Smooth muscle cell (in vitro differentiated cells): ENCODE measurements around the gene ACP7. TPM values are rescaled to one million over a fixed set of nuclear protein-coding genes. Genes with fewer than 3 reads are reported as not detected.

ENCODE experiments used
- DNase-seq: peaks from one replicate; lab custom pipeline; 2025; ENCODE audit not compliant: unreplicated experiment; lab: John Stamatoyannopoulos, UW
- H2AFZ ChIP-seq: fragments of 200-600 bp; sonication (generic); 2 replicates; pipeline ENCODE4 v1.6.0; 2016; ENCODE audit warnings: antibody characterized with exemption, low read depth, mild to moderate bottlenecking
- H3F3A ChIP-seq: fragments of 200-600 bp; sonication (generic); 2 replicates; pipeline ENCODE4 v1.6.0; 2017; ENCODE audit warnings: antibody characterized with exemption, low read depth
- H3K27ac ChIP-seq: fragments of 200-600 bp; sonication (generic); 2 replicates; pipeline ENCODE4 v1.5.1; 2016; ENCODE audit warnings: low read depth, mild to moderate bottlenecking
- H3K27me3 ChIP-seq: fragments of 200-600 bp; sonication (generic); 2 replicates; pipeline ENCODE4 v1.6.1; 2016; ENCODE audit warnings: low read depth, mild to moderate bottlenecking
- H3K36me3 ChIP-seq: fragments of 200-600 bp; sonication (generic); 2 replicates; pipeline ENCODE4 v1.5.1; 2016; ENCODE audit warnings: low read depth
- H3K4me1 ChIP-seq: fragments of 200-600 bp; sonication (generic); 2 replicates; pipeline ENCODE4 v1.5.1; 2016; ENCODE audit warnings: low read depth
- H3K4me2 ChIP-seq: fragments of 200-600 bp; sonication (generic); 2 replicates; pipeline ENCODE4 v1.6.0; 2016; ENCODE audit warnings: mild to moderate bottlenecking
- H3K4me3 ChIP-seq: fragments of 200-600 bp; sonication (generic); 2 replicates; pipeline ENCODE4 v1.5.1; 2016; ENCODE audit warnings: mild to moderate bottlenecking
- H3K79me2 ChIP-seq: fragments of 200-600 bp; sonication (generic); 2 replicates; pipeline ENCODE4 v1.6.0; 2016; ENCODE audit warnings: low read depth, mild to moderate bottlenecking
- H3K9ac ChIP-seq: fragments of 200-600 bp; sonication (generic); 2 replicates; pipeline ENCODE4 v1.6.0; 2016; ENCODE audit warnings: low read depth
- H3K9me3 ChIP-seq: fragments of 200-600 bp; sonication (generic); replicated peaks from 2 replicates; pipeline ENCODE4 v1.5.1; 2016; ENCODE audit warnings: low read depth
- H4K20me1 ChIP-seq: fragments of 200-600 bp; sonication (generic); 2 replicates; pipeline ENCODE4 v1.6.0; 2016; ENCODE audit warnings: low read depth
- CTCF ChIP-seq: fragments of 200-600 bp; sonication (generic); IDR thresholded peaks from 2 replicates; pipeline ENCODE4 v1.5.1; 2017; ENCODE audit warnings: borderline replicate concordance, mild to moderate bottlenecking, antibody characterized with exemption; ENCODE audit not compliant: insufficient read depth, poor library complexity, severe bottlenecking
- WGBS: methylation state at CpG from one replicate; pipeline ENCODE4 v1.1.7; 2016; ENCODE audit warnings: low lambda C conversion rate; 5-methylcytosine and 5-hydroxymethylcytosine counted together
- polyA plus RNA-seq: library from polyadenylated mRNA; unstranded; fragments of >200 nt; fragmentation: Nextera tagmentation; extraction: Ambion mirVana; gene quantifications from 2 replicates; pipeline ENCODE4 v1.2.1, GENCODE V29; 2016
- total RNA-seq: library from RNA; depleted of rRNA; stranded (reverse); fragments of >200 nt; gene quantifications from 2 replicates; pipeline ENCODE4 v1.2.3, GENCODE V29; 2014

ACP7 gene
- total and polyA plus RNA-seq, 2 experiments from 2014 or later = 2.2 TPM; not detected in 1

DNA sequence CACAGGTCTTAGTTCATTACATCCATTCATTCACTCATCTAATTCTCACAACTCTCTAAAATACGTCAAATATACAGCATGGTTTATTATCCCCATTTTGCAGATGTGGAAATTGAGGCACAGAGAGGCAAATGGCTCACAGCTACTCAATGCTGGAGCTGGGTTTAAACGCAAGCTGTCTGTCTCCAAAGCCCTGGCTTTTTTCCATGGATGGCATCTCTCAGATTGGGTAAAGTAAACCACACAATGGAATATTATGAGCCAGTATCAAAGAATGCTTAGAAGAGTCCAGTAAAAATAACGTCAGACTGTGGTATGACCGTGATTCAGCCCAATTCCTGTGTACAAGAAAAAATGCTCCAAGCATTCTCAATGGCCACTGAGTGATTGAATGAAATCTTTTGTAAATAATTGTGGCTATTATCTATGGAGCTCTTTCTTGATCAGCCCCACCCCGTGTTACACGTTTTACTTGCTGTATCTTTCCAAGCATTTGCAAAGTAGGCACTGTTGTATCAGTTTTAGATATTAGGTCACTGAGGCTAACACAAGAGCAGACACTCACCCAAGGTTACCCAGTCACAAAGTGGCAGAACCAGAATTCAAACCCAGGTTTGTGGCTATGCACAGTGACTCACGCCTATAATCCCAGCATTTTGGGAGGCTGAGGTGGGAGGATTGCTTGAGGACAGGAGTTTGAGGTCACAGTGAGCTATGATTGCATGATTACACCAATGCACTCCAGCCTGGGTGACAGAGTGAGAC lies 5.5 kb upstream of the ACP7 start:
- Histone ChIP-seq H3K4me1 (no peaks in the 10 kb centered on the region), H3F3A (no peaks in the 10 kb centered on the region), H3K79me2 (no peaks in the 10 kb centered on the region), H3K4me3 (no peak overlapping the region), H3K27ac (peak overlapping the region; percentile 64), H2AFZ (no peak overlapping the region), H4K20me1 (no peaks in the 10 kb centered on the region), H3K9ac (no peak overlapping the region), H3K4me2 (no peak overlapping the region), H3K27me3 (peaks cover 33% of the 10 kb centered on the region), H3K9me3 (no peaks in the 10 kb centered on the region), H3K36me3 (no peaks in the 10 kb centered on the region)
- no peak for TF ChIP-seq CTCF
- WGBS = 48% methylated on average over 7 of the region's 7 CpGs
- DNase-seq = no peak

DNA sequence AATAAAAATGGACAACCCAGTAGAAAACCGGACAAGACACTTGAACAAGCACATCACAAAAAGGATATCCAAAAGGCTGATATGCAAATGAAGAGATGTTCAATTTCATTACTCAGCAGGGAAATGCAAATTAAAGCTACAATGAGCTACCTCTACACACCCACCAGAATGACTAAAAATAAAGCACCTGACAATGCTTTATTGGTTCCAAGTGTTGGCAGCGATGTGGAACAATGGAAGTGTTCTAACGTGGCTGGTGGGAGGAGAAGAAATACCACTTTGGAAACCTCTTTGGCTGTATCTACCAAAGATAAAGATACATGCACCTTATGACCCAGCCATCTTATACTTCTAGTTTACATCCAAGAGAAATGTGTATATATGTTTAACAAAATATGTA lies 3.7 kb upstream of the ACP7 start:
- no peak for TF ChIP-seq CTCF
- 78% methylated on average over 3 of the region's 3 CpGs for WGBS
- no peak overlapping the region for H3K4me3 ChIP-seq
- no peak overlapping the region for H3K9ac ChIP-seq
- H3K36me3 ChIP-seq = no peaks in the 10 kb centered on the region
- no peaks in the 10 kb centered on the region for H4K20me1 ChIP-seq
- no peaks in the 10 kb centered on the region for H3K4me1 ChIP-seq
- DNase-seq = no peak
- H3K79me2 ChIP-seq = no peaks in the 10 kb centered on the region
- H3K4me2 ChIP-seq = no peak overlapping the region
- no peak overlapping the region for H3K27ac ChIP-seq
- H2AFZ ChIP-seq = no peak overlapping the region
- peaks cover 52% of the 10 kb centered on the region for H3K27me3 ChIP-seq
- H3K9me3 ChIP-seq = no peaks in the 10 kb centered on the region
- no peaks in the 10 kb centered on the region for H3F3A ChIP-seq

DNA sequence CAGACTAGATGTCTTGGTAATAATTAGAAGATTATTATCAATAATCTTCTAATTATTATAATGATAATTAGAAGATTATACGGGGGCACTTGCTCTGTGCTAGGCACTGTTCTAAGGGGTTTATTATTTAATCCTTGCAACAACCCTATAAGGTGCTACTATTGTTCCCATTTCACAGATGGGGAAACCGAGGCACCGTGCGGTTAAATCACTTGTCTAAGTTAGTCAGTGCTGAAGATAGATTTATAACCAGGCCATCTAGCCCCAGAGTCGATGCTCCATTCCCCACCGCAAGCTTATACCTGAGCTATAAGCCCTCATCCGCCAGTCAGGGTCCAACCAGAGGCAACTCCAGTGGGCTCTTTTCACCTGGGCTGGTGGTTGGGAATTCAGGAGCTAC lies 2.0 kb upstream of the ACP7 start:
- H3K4me1 ChIP-seq = no peaks in the 10 kb centered on the region
- no peak for DNase-seq
- H3K36me3 ChIP-seq = no peaks in the 10 kb centered on the region
- WGBS = 90% methylated on average over 7 of the region's 7 CpGs
- no peak overlapping the region for H3K4me2 ChIP-seq
- no peak overlapping the region for H3K9ac ChIP-seq
- H3K79me2 ChIP-seq = no peaks in the 10 kb centered on the region
- no peak overlapping the region for H3K4me3 ChIP-seq
- no peak for TF ChIP-seq CTCF
- peaks cover 64% of the 10 kb centered on the region for H3K27me3 ChIP-seq
- H4K20me1 ChIP-seq = no peaks in the 10 kb centered on the region
- H3F3A ChIP-seq = no peaks in the 10 kb centered on the region
- H3K9me3 ChIP-seq = no peaks in the 10 kb centered on the region
- H2AFZ ChIP-seq = no peak overlapping the region
- H3K27ac ChIP-seq = no peak overlapping the region
